RWPE1 (cell line): ENCODE data around the gene SH3BP5L.

Experiments
- CTCF ChIA-PET: fragments of 350-600 bp; sonication (Branson Sonifier 250); formaldehyde crosslinking; extraction: SDS; loops from one replicate; lab custom pipeline; 2021; lab: Yijun Ruan, JAX
- POLR2A ChIA-PET: fragments of 400-600 bp; formaldehyde crosslinking; extraction: SDS; loops from one replicate; lab custom pipeline; 2020; ENCODE audit warnings: antibody characterized with exemption; ENCODE audit not compliant: low non-redundant PET; lab: Yijun Ruan, JAX
- DNase-seq: peaks from one replicate; pipeline ENCODE4 v3.0.0; 2012; ENCODE audit warnings: low spot score
- H3K27ac ChIP-seq: fragments of 450-650 bp; 2 replicates; pipeline ENCODE4 v1.5.1; 2017
- CTCF ChIP-seq: fragments of 450-650 bp; conservative IDR thresholded peaks from 2 replicates; pipeline ENCODE4 v1.5.1; 2017; ENCODE audit warnings: low read depth, mild to moderate bottlenecking

Gene SH3BP5L

DNA sequence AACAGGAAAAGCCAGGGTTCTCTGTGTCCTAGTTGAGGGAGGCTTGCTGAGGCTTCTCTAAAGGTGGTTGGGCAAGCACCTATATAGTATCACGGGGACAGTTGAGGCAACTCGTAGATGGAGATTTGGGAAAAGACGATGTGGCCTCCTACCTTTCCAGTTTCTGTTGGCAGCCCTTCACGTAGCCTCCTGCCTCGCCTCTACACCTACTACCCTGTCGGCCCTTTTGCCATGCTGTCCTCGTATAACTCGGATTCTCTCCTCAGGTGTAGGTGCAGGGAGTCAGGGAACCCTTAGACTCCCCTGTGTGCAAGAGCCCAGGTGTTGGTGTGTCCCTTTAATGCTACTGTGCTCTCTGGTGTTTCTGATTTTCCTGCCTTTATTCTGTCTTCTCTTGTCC, 22.9 kb upstream of the SH3BP5L start:
- ChIA-PET CTCF (interaction anchor here (1.9 kb wide), 1 partner anchor 10 kb away, joined by 9 read pairs; the partner anchor contains the start of gene ZNF692), POLR2A (no interaction called here)
- no peak for DNase-seq
- peak overlapping the region; percentile 61 for H3K27ac ChIP-seq
- TF ChIP-seq CTCF = no peak

- DNase-seq = no peak
- TF ChIP-seq CTCF = no peak
- ChIA-PET POLR2A (no interaction called here), CTCF (no interaction called here)
- H3K27ac ChIP-seq = peak overlapping the region; percentile 61; the same call in 1 of the 2 replicates
Measured at GRCh38 chr1:248847956-248848561, 22.3 kb upstream of the SH3BP5L start.

DNA sequence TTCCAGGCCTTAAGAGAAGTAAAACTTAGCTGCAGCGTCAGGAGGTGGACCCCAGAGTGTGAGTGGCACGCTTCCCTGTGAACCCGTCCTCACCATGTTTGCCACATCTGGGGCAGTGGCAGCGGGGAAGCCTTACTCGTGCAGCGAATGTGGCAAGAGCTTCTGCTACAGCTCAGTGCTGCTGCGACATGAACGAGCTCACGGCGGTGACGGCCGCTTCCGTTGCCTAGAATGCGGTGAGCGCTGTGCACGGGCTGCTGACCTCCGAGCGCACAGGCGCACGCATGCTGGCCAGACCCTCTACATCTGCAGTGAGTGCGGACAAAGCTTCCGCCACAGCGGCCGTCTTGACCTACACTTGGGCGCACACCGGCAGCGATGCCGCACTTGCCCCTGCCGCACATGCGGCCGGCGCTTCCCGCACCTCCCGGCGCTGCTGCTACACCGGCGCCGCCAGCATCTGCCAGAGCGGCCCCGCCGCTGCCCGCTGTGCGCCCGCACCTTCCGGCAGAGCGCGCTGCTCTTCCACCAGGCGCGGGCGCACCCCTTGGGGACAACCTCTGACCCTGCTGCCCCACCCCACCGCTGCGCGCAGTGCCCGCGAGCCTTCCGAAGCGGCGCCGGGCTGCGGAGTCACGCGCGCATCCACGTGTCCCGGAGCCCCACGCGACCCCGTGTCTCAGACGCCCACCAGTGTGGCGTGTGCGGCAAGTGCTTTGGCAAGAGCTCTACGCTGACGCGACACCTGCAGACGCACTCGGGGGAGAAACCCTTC, 21.7 kb upstream of the SH3BP5L start:
- ChIA-PET POLR2A (no interaction called here), CTCF (no interaction called here)
- DNase-seq = no peak
- no peak overlapping the region for H3K27ac ChIP-seq
- no peak for TF ChIP-seq CTCF

DNA sequence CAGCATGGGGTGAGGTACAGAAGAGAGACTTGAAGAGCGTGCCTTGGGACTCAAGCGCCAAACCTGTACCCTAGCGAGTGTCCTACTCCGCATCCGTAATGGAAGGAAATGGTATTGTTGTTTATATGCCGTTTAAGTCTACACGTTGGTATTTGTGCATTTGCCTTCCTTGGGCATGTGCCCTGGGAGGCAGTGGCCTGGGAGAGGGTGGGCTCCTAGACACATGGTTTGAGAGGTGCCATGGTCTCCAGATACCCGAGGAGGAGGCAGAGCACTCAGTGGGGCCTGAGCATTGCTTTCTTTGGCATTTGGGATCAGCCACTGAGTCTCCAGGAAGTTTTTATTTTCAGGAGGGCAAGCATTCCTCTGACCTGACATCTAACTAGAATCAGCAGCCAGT, 18.8 kb upstream of the SH3BP5L start:
- H3K27ac ChIP-seq = no peak overlapping the region
- CTCF ChIA-PET = interaction anchor here (0.6 kb wide), 1 partner anchor 8 kb away, joined by 3 read pairs; no protein-coding TSS in a partner anchor
- DNase-seq = no peak
- POLR2A ChIA-PET = no interaction called here
- no peak for TF ChIP-seq CTCF

DNA sequence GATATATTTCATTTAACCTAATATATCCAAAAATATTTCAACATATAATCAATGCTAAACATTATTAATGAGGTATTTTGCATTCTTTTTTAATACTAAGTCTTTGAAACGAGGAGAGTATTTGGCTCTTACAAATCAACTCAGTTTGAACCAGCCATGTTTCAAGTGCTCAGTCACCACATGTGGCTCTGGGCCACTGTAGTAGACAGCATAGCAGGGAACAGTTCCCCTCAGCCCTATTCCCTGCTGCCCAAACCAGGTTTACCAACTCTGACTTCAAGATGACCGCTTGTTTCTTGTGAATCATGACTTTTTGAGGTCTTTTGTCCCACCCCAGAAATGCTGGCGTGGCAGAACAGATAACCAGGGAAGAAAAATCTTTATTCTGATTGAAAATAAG, 18.0 kb upstream of the SH3BP5L start:
- ChIA-PET POLR2A (no interaction called here), CTCF (no interaction called here)
- no peak for DNase-seq
- no peak overlapping the region for H3K27ac ChIP-seq
- no peak for TF ChIP-seq CTCF

DNA sequence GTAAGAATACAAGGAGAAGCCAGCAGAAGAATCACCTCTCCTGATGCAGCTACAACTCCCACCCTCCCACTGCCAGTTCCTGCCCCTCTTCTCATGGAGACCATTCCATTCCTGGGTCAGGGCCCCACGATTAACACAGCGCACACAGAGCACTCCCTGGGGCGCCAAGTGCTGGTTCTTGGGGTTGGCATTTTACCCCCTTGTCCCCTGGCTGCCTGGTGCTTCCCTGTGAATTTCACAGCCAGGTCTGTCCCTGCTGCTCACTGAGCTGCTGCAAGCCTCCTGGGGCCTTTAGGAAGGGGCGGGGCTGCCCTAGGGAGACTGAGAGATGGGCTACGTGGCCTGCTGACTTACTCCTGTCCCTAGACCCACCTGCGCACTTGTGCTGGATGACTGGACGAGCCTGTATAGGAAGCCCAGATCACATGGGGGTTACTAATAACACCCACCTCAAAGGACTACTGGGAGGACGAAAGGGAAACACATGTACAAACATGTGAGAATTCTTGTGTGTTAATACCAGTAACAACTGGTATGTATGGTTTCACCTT, 17.1 kb upstream of the SH3BP5L start:
- no peak for TF ChIP-seq CTCF
- ChIA-PET CTCF (no interaction called here), POLR2A (no interaction called here)
- peak; percentile 64 for DNase-seq
- H3K27ac ChIP-seq = peak overlapping the region; percentile 52
